OCI-LY3 (cell line): Measurements from ENCODE around the gene MS4A7.

ENCODE experiments used
- H2AFZ ChIP-seq: fragments of 200-600, 300-600 bp; shearing (Covaris generic); 2 replicates; pipeline ENCODE4 v1.6.0; 2014; ENCODE audit warnings: antibody characterized with exemption, low read depth, low read length
- H3K27ac ChIP-seq: fragments of 200-600, 300-600 bp; sonication (generic); 2 replicates; pipeline ENCODE4 v1.5.1; 2014; ENCODE audit warnings: mild to moderate bottlenecking, low read length, moderate library complexity, mixed read lengths
- H3K27me3 ChIP-seq: fragments of 200-600, 300-600 bp; sonication (generic); 2 replicates; pipeline ENCODE4 v1.6.1; 2014; ENCODE audit warnings: low read depth, low read length, mixed read lengths
- H3K36me3 ChIP-seq: fragments of 200-600, 300-600 bp; sonication (generic); replicated peaks from 2 replicates; pipeline ENCODE3; 2014; ENCODE audit warnings: low read depth, low read length, mixed read lengths
- H3K4me1 ChIP-seq: fragments of 300-600, 200-600 bp; sonication (generic); 2 replicates; pipeline ENCODE4 v1.6.1; 2014; ENCODE audit warnings: low read length, mixed read lengths
- H3K4me2 ChIP-seq: fragments of 200-600, 300-600 bp; sonication (generic); 2 replicates; pipeline ENCODE4 v1.6.1; 2014; ENCODE audit warnings: low read length, mixed read lengths
- H3K4me3 ChIP-seq: fragments of 300-600, 200-600 bp; sonication (generic); 2 replicates; pipeline ENCODE4 v1.5.1; 2014; ENCODE audit warnings: antibody characterized with exemption, mild to moderate bottlenecking, low read length, moderate library complexity
- H3K79me2 ChIP-seq: fragments of 300-600, 200-600 bp; shearing (Covaris generic); 2 replicates; pipeline ENCODE4 v1.6.1; 2014; ENCODE audit warnings: mild to moderate bottlenecking, low read length, mixed read lengths
- H3K9ac ChIP-seq: fragments of 300-600, 200-600 bp; shearing (Covaris generic); 2 replicates; pipeline ENCODE4 v1.6.0; 2014; ENCODE audit warnings: mild to moderate bottlenecking, low read length, moderate library complexity
- H3K9me3 ChIP-seq: fragments of 200-600, 300-600 bp; shearing (Covaris generic); 2 replicates; pipeline ENCODE4 v1.6.1; 2014; ENCODE audit warnings: low read length, mixed read lengths; ENCODE audit not compliant: insufficient read depth
- H4K20me1 ChIP-seq: fragments of 200-600, 300-600 bp; sonication (generic); 2 replicates; pipeline ENCODE4 v1.6.1; 2016; ENCODE audit warnings: low read length, mixed read lengths; ENCODE audit not compliant: insufficient read depth
- CTCF ChIP-seq: fragments of 200-600, 300-600 bp; sonication (generic); IDR thresholded peaks from 2 replicates; pipeline ENCODE4 v1.5.1; 2014; ENCODE audit warnings: antibody characterized with exemption, low read length, low read depth
- EZH2phosphoT487 ChIP-seq: fragments of 200-600 bp; shearing (Covaris generic); IDR thresholded peaks from 2 replicates; pipeline ENCODE4 v1.6.1; 2018; ENCODE audit warnings: antibody characterized with exemption, mixed run types, low read depth

The MS4A7 gene

GRCh38 chr11:60345489-60345888 lies 32.8 kb upstream of the MS4A7 start:
- Histone ChIP-seq H3K4me1 (peaks cover 32% of the 10 kb centered on the region), H2AFZ (no peak overlapping the region), H3K9me3 (no peaks in the 10 kb centered on the region), H3K4me2 (no peak overlapping the region), H3K27ac (no peak overlapping the region), H3K79me2 (no peaks in the 10 kb centered on the region), H4K20me1 (no peaks in the 10 kb centered on the region), H3K9ac (no peak overlapping the region), H3K4me3 (no peak overlapping the region), H3K36me3 (no peaks in the 10 kb centered on the region), H3K27me3 (no peaks in the 10 kb centered on the region; the same call in 1 of the 2 replicates)
- TF ChIP-seq CTCF: peak; percentile 97
- no peak for TF ChIP-seq EZH2phosphoT487

- Histone ChIP-seq H3K9me3 (no peaks in the 10 kb centered on the region), H4K20me1 (no peaks in the 10 kb centered on the region), H2AFZ (no peak overlapping the region), H3K79me2 (no peaks in the 10 kb centered on the region), H3K9ac (0 out of 2 replicates have a peak overlapping the region, but pooled peaks have one; percentile 1), H3K4me2 (peak overlapping the region; percentile 72), H3K4me1 (peaks cover 32% of the 10 kb centered on the region), H3K36me3 (no peaks in the 10 kb centered on the region), H3K27ac (no peak overlapping the region), H3K27me3 (no peaks in the 10 kb centered on the region; the same call in 1 of the 2 replicates), H3K4me3 (peak overlapping the region; percentile 38)
- TF ChIP-seq CTCF (no peak), EZH2phosphoT487 (no peak)
Observed at GRCh38 chr11:60347084-60347797, 31.1 kb upstream of the MS4A7 start.

- peak overlapping the region; percentile 72 for H3K4me2 ChIP-seq
- no peak overlapping the region for H3K27ac ChIP-seq
- TF ChIP-seq CTCF (peak; percentile 78), EZH2phosphoT487 (no peak)
- no peaks in the 10 kb centered on the region for H3K79me2 ChIP-seq
- peaks cover 32% of the 10 kb centered on the region for H3K4me1 ChIP-seq
- no peaks in the 10 kb centered on the region for H4K20me1 ChIP-seq
- no peak overlapping the region for H2AFZ ChIP-seq
- H3K9ac ChIP-seq: 0 out of 2 replicates have a peak overlapping the region, but pooled peaks have one; percentile 1
- H3K9me3 ChIP-seq: no peaks in the 10 kb centered on the region
- no peaks in the 10 kb centered on the region; the same call in 1 of the 2 replicates for H3K27me3 ChIP-seq
- H3K36me3 ChIP-seq: peaks cover 2% of the 10 kb centered on the region
- peak overlapping the region; percentile 38; the same call in 1 of the 2 replicates for H3K4me3 ChIP-seq
Observed at GRCh38 chr11:60348116-60348515, 30.2 kb upstream of the MS4A7 start.

GRCh38 chr11:60349990-60350389 lies 28.3 kb upstream of the MS4A7 start:
- Histone ChIP-seq H3K4me1 (peaks cover 32% of the 10 kb centered on the region), H3K4me3 (no peak overlapping the region), H3K36me3 (peaks cover 10% of the 10 kb centered on the region), H3K9ac (no peak overlapping the region), H3K9me3 (peaks cover 16% of the 10 kb centered on the region; the same call in 1 of the 2 replicates), H3K79me2 (no peaks in the 10 kb centered on the region), H3K4me2 (no peak overlapping the region), H2AFZ (no peak overlapping the region), H3K27me3 (no peaks in the 10 kb centered on the region; the same call in 1 of the 2 replicates), H3K27ac (no peak overlapping the region), H4K20me1 (no peaks in the 10 kb centered on the region)
- TF ChIP-seq CTCF: no peak
- no peak for TF ChIP-seq EZH2phosphoT487
